NB4 (cell line): ENCODE data around the gene IL23R.

ENCODE experiments used
- CTCF ChIP-seq: IDR thresholded peaks from one replicate; pipeline ENCODE4 v1.5.1; 2012; ENCODE audit warnings: low read depth, low read length
- MYC ChIP-seq: IDR thresholded peaks from 2 replicates; pipeline ENCODE4 v1.6.1; 2011; ENCODE audit warnings: low read depth, low read length
- POLR2A ChIP-seq: IDR thresholded peaks from 2 replicates; pipeline ENCODE4 v1.6.1; 2011; ENCODE audit warnings: mild to moderate bottlenecking; ENCODE audit not compliant: insufficient read length; ENCODE audit errors: extremely low read depth

DNA sequence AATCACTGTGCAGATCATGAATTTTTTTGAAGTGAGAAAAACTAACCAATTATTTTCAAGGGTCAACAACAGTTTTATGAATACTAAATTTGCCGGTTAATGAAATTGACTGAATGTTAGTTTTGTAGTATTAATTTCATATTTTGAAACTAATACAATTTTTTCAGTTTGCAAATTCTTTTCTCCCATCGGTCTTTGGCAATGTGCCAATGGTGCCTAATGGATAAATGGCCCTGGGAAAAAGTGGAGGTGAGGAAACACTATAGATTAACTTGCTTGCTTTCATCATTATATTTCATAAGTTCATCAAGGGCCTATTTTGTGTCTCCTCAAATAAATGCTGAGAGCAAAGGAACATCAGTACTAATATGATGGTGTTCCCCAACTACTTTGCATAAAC lies 35.6 kb upstream of the IL23R start:
- no peak for TF ChIP-seq CTCF
- no peak for TF ChIP-seq MYC
- no peak for TF ChIP-seq POLR2A
